Adrenal gland (tissue), 12 donors: ENCODE results near the gene CBX5. TPM values are rescaled to one million over a fixed set of nuclear protein-coding genes. Genes with fewer than 3 reads are reported as not detected.

Experiments used
- DNase-seq, 7 donors: peaks; one replicate each; pipeline ENCODE4 v3.0.0-alpha.2; 2019 to 2020
- H3K27ac ChIP-seq, 5 donors: fragments of 200-600 bp; sonication (generic) in 4 of 5; 1 replicate in 3 of 5; 2 replicates in 2 of 5; pipeline versions ENCODE4 v1.5.1 to v1.8.0; 2016 to 2020; ENCODE audit warnings: mild to moderate bottlenecking in 1 of 5
- H3K27me3 ChIP-seq: fragments of 200-600 bp; 2 replicates; pipeline ENCODE4 v1.8.0; 2021
- H3K36me3 ChIP-seq, 2 donors: fragments of 200-600 bp; replicated peaks in 1 of 2; 1 replicate in 1 of 2; 2 replicates in 1 of 2; pipeline versions ENCODE4 v1.5.1 to v1.8.0; 2018 to 2022
- H3K4me1 ChIP-seq, 2 donors: fragments of 200-600 bp; replicated peaks in 1 of 2; 1 replicate in 1 of 2; 2 replicates in 1 of 2; pipeline versions ENCODE4 v1.5.1 to v1.8.0; 2018 to 2021
- H3K4me3 ChIP-seq, 4 donors: fragments of 200-600 bp; sonication (generic) in 3 of 4; one replicate each; pipeline ENCODE4 v1.5.1; 2016 to 2018
- H3K9me3 ChIP-seq, 3 donors: fragments of 200-600 bp; sonication (generic) in 1 of 3; replicated peaks in 1 of 3; 1 replicate in 2 of 3; 2 replicates in 1 of 3; pipeline versions ENCODE4 v1.5.1 to v1.8.0; 2016 to 2021
- POLR2A ChIP-seq, 2 donors: fragments of 450-650 bp; IDR thresholded peaks; one replicate each; pipeline ENCODE4 v1.6.1; 2017; ENCODE audit warnings: antibody characterized with exemption in 2 of 2, mild to moderate bottlenecking in 2 of 2, moderate library complexity in 1 of 2
- WGBS, 4 donors: extraction: QIAGEN DNeasy Blood & Tissue Kit in 2 of 4; methylation state at CpG; one replicate each; pipeline versions ENCODE4 v1.1.5 to v1.1.7; 2013 to 2017; 5-methylcytosine and 5-hydroxymethylcytosine counted together
- intact Hi-C, 2 donors: fragments of 100-400 bp; cut with DNase I; formaldehyde crosslinking; loops; one replicate each; pipeline versions ENCODE4 v1.14.1 to v1.15.0; 2022 to 2023
- polyA plus RNA-seq, 3 donors: library from polyadenylated mRNA; stranded (reverse); fragments of 200-250 nt in 2 of 3; fragments of 350-450 nt in 1 of 3; fragmentation: Illumina TruSeq in 1 of 3; extraction: RNeasy Lipid Tissue Mini Kit (QIAGEN cat#74804) in 1 of 3; gene quantifications; one replicate each; pipeline ENCODE4 v1.2.3, GENCODE V29; 2013 to 2014
- total RNA-seq, 9 donors: library from RNA; depleted of rRNA in 4 of 9; stranded (reverse); fragments of >200 nt in 4 of 9; fragments of 120-200 nt in 1 of 9; fragmentation: NEBNext Ultra II Directional in 1 of 9; extraction: Animal tissue kit (Norgen Biotek cat#: 25700) in 1 of 9; gene quantifications; one replicate each; pipeline versions ENCODE4 v1.1.0 to v1.2.4, GENCODE V29; 2013 to 2023
- TF ChIP-seq, protein P1 (sequence below), 6 experiments: fragments of 450-650 bp in 4 of 6; fragments of 200-600 bp in 2 of 6; sonication (generic) in 1 of 6; IDR thresholded peaks; 1 replicate in 5 of 6; 2 replicates in 1 of 6; pipeline versions ENCODE4 v1.5.1 to v1.8.0; 2016 to 2021; ENCODE audit warnings: antibody characterized with exemption in 6 of 6, mild to moderate bottlenecking in 2 of 6, moderate library complexity in 1 of 6
- donor health status: healthy with polysubstance abuse.
- donor health status: Bipolar disorder and iron deficiency.
- donor health status: DM: yes; HTN: yes; CAD: no.
- donor health status: DM: no; HTN: no; CAD: no.
- donor health status: DM: no; HTN: no; CAD: no.
- donor health status: DM: yes; HTN: yes; CAD: no.

CBX5 gene
- total and polyA plus RNA-seq, 12 donors = 8.2 to 88.4 (median 54.6) TPM

DNA sequence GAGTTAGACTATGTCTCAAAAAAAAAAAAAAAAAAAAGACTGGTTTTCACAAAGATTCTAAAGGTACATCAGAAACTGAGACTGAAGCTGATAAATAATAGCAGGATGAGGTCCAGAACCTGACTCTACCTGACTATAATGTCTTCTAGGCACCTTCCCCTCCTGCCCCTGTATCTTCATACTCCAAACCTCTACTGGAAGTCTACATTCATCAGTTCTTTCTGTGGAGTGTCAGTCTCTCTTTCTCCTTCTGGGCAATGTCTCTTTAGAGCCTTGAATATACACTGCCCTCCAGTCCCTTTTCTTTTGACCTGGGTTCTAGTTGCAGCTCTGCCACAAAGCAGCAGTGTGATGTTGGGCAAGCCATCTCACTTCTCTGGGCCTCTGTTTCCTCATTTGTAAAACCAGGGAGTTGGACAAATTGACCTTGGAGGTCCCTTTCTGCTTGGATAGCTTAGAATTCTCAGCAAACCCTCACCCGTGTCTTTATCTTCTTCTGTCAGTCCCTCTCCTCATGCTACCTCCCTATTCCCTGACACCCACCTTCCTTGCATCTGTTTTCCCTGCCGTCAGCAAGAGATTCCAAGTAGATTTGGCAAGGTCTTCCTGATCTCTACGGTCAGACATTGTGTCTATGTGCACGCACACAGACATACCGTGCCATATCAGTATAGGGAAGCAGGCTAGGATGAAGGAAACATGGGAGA, 16.6 kb upstream of the CBX5 start:
- no peaks in the 10 kb centered on the region for H3K36me3 ChIP-seq
- 69 to 82% (median 80%) methylated on average over 5 of the region's 5 CpGs for WGBS, 4 donors
- no peak overlapping the region for H3K27ac ChIP-seq
- peaks cover 3% of the 10 kb centered on the region for H3K27me3 ChIP-seq
- no peak for DNase-seq
- TF ChIP-seq, protein P1, sequence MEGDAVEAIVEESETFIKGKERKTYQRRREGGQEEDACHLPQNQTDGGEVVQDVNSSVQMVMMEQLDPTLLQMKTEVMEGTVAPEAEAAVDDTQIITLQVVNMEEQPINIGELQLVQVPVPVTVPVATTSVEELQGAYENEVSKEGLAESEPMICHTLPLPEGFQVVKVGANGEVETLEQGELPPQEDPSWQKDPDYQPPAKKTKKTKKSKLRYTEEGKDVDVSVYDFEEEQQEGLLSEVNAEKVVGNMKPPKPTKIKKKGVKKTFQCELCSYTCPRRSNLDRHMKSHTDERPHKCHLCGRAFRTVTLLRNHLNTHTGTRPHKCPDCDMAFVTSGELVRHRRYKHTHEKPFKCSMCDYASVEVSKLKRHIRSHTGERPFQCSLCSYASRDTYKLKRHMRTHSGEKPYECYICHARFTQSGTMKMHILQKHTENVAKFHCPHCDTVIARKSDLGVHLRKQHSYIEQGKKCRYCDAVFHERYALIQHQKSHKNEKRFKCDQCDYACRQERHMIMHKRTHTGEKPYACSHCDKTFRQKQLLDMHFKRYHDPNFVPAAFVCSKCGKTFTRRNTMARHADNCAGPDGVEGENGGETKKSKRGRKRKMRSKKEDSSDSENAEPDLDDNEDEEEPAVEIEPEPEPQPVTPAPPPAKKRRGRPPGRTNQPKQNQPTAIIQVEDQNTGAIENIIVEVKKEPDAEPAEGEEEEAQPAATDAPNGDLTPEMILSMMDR (IDR thresholded peaks at IDR 0.05) = no peak
- no peak for TF ChIP-seq POLR2A (IDR thresholded peaks at IDR 0.05)
- H3K4me1 ChIP-seq = peaks cover 7% of the 10 kb centered on the region in 2 donors
- H3K9me3 ChIP-seq = no peaks in the 10 kb centered on the region
- intact Hi-C loops = loop anchor here in 1 of 2 donors (10.0 kb wide), 1 partner anchor 68 kb away; the partner anchor contains the start of gene GPR84
- no peak overlapping the region for H3K4me3 ChIP-seq

DNA sequence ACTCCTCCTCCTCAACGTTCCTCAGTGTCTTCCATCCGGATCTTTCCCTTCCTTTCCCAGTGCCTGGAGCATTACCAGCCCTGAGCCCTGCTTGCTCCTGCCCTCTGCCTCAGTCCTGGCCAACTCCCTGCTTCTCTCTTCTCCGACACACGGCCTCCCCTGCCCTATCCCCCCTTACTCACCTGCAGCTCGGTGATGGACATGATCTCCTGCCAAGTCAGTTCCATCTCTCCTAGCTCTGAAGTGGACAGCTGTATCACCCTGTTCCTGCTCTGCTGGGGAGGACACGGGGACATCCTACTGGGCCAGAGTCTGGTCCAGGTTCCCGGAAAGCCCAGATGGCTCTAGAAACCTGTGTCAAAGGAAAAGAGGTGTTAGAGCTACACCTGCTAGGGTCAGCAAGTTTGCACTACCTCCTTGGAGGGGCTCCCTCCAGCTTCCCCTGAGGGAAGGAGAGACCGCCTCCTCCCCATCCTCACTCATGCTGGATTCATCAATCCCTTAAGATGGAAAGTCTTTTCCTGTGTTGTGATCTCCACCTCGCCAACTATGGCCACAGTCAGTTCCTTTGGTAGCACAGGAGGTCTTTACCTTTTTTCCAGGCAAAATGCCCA, 15.1 kb upstream of the CBX5 start:
- no peak overlapping the region for H3K27ac ChIP-seq
- H3K36me3 ChIP-seq = no peaks in the 10 kb centered on the region
- H3K9me3 ChIP-seq = no peaks in the 10 kb centered on the region
- peaks cover under 1% of the 10 kb centered on the region for H3K27me3 ChIP-seq
- DNase-seq = no peak
- H3K4me1 ChIP-seq = no peaks in the 10 kb centered on the region
- intact Hi-C loops = loop anchor here (5.0 to 10.0 kb wide), 2 partner anchors 70 to 72 kb away; partner anchors contain the start of gene GPR84 (in 1 of the 2)
- no peak overlapping the region for H3K4me3 ChIP-seq
- WGBS, 4 donors = 78 to 85% (median 83%) methylated on average over 9 of the region's 9 CpGs
- TF ChIP-seq, protein P1 (IDR thresholded peaks at IDR 0.05) = no peak
- TF ChIP-seq POLR2A (IDR thresholded peaks at IDR 0.05) = no peak

DNA sequence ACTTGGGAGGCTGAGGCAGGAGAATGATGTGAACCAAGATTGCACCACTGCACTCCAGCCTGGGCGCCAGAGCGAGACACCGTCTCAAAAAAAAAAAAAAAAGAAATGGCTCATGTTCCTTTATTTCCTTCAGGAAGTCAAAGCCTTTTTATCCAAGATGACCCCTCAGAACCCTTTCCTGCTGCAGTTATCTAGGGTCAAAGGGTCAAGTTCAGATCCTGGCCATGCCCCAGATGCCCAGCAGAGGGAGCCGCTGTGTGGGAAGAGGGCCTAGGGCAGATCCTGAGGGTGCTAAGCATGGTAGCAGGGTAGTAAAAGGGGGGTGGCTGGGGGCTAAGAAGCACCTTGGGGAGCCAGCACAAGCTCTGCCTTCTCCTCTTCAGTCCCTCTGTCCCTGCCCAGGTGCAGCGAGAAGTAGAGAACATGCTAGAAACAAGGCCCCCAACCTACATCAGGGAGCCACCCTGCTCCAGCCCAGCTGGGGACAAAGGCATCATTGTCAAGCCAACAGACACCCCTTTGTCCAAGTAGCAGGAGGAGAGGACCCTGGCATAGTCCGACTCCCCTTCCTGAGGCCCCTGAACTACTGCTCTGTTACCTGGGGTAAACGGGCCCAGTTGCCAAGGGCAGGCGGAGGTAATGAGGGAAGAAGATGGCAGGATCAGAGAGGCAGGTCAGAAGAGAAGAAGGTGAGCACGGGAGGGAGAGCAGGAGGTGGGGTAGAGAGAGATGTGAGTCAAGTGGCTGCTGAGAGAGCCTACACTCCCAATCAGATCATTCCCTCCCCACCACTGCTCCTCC, 14.4 kb upstream of the CBX5 start:
- intact Hi-C loops = loop anchor here (5.0 to 10.0 kb wide), 2 partner anchors 70 to 73 kb away; partner anchors contain the start of gene GPR84 (in 1 of the 2)
- TF ChIP-seq POLR2A (IDR thresholded peaks at IDR 0.05) = no peak
- TF ChIP-seq, protein P1 (IDR thresholded peaks at IDR 0.05) = peak; percentile 62 to 89 (median 74)

DNA sequence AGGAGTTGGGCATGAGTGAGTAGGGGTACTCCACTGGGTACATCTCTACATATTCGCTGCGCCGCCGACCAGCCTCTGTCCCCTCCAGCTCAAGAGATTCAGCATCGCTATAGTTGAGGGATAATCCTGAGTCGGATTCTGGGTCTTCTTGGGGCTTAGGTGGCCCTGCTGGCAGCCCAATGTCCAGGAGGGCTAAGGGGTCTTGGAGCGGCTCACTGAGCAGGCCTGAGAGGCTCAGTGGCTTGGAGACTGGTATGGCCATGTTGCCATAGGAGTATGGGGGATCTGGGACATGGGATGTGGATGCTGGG, 13.0 kb upstream of the CBX5 start:
- Histone ChIP-seq H3K4me1 (no peaks in the 10 kb centered on the region), H3K9me3 (no peaks in the 10 kb centered on the region), H3K36me3 (peaks cover 0 to 6% of the 10 kb centered on the region in 2 donors), H3K27ac (no peak overlapping the region), H3K4me3 (no peak overlapping the region), H3K27me3 (no peaks in the 10 kb centered on the region)
- 98 to 100% (median 98%) methylated on average over 7 of the region's 7 CpGs for WGBS, 4 donors
- intact Hi-C loops = loop anchor here (5.0 to 10.0 kb wide), 2 partner anchors 72 to 74 kb away; partner anchors contain the start of gene GPR84 (in 1 of the 2)
- no peak for DNase-seq
- TF ChIP-seq, protein P1 (IDR thresholded peaks at IDR 0.05) = no peak
- TF ChIP-seq POLR2A (IDR thresholded peaks at IDR 0.05) = no peak

More for the DNA sequence above, 14.4 kb upstream of the CBX5 start:
- Histone ChIP-seq H3K36me3 (no peaks in the 10 kb centered on the region), H3K9me3 (no peaks in the 10 kb centered on the region), H3K4me1 (no peaks in the 10 kb centered on the region), H3K27ac (no peak overlapping the region), H3K27me3 (no peaks in the 10 kb centered on the region), H3K4me3 (no peak overlapping the region)
- WGBS, 4 donors = 60 to 77% (median 70%) methylated on average over 9 of the region's 9 CpGs
- DNase-seq = peak; percentile 51 to 80 (median 61)
